K562 (cell line): Measurements from ENCODE around the gene ZNF326. TPM values are rescaled to one million over a fixed set of nuclear protein-coding genes. Genes with fewer than 3 reads are reported as not detected.

Experiments used
- AFF1 ChIP-seq, 2 experiments: fragments of 450-650 bp; IDR thresholded peaks; 2 replicates each; pipeline ENCODE4 v1.6.1; 2018; ENCODE audit warnings: mild to moderate bottlenecking in 2 of 2, low read depth in 1 of 2; ENCODE audit not compliant: partially characterized antibody in 2 of 2
- BRF2 ChIP-seq: IDR thresholded peaks from 3 replicates; pipeline ENCODE4 v1.6.1; 2011; ENCODE audit warnings: borderline replicate concordance, mild to moderate bottlenecking; ENCODE audit not compliant: insufficient read length, insufficient read depth
- CBFA2T3 ChIP-seq: fragments of 450-650 bp; IDR thresholded peaks from 2 replicates; pipeline ENCODE4 v1.6.1; 2017
- CHD1 ChIP-seq: fragments of 200-600 bp; sonication (generic); IDR thresholded peaks from one replicate; pipeline ENCODE4 v1.6.1; 2012; ENCODE audit warnings: mild to moderate bottlenecking, moderate library complexity, low read length, inconsistent platforms
- FOS ChIP-seq: IDR thresholded peaks from 3 replicates; pipeline ENCODE4 v1.6.1; 2011; ENCODE audit not compliant: insufficient read length; ENCODE audit errors: extremely low read depth
- FOXJ3 ChIP-seq: sonication (generic); formaldehyde crosslinking; IDR thresholded peaks from 2 replicates; pipeline ENCODE4 v1.4.0; 2020; ENCODE audit warnings: mild to moderate bottlenecking, missing genetic modification reagents
- HINFP ChIP-seq: fragments of 450-650 bp; conservative IDR thresholded peaks from 2 replicates; pipeline ENCODE4 v1.6.1; 2016; ENCODE audit warnings: missing genetic modification characterization, low read depth, mild to moderate bottlenecking, control low read depth, missing compliant biosample characterization
- HNRNPH1 ChIP-seq: fragments of 200-400 bp; formaldehyde crosslinking; optimal IDR thresholded peaks from 2 replicates; pipeline ENCODE3; 2017; ENCODE audit warnings: low read depth, mild to moderate bottlenecking, low read length, moderate library complexity
- HNRNPL ChIP-seq: fragments of 200-400 bp; formaldehyde crosslinking; IDR thresholded peaks from 2 replicates; pipeline ENCODE4 v1.6.1; 2017; ENCODE audit warnings: low read depth, mild to moderate bottlenecking, low read length
- NFIC ChIP-seq: fragments of 450-650 bp; IDR thresholded peaks from 2 replicates; pipeline ENCODE4 v1.6.1; 2017; ENCODE audit warnings: mild to moderate bottlenecking, inconsistent platforms
- PBX2 ChIP-seq, 2 experiments: IDR thresholded peaks in 1 of 2; conservative IDR thresholded peaks in 1 of 2; 2 replicates each; pipeline ENCODE4 v1.6.1; 2016; ENCODE audit warnings: low read depth in 2 of 2, mild to moderate bottlenecking in 1 of 2, missing compliant biosample characterization in 1 of 2, missing genetic modification characterization in 1 of 2, moderate library complexity in 1 of 2
- PHTF2 ChIP-seq: fragments of 250-450 bp; sonication (Bioruptor Pico); IDR thresholded peaks from 2 replicates; pipeline ENCODE4 v1.5.0; 2021; ENCODE audit warnings: mild to moderate bottlenecking
- POLR2AphosphoS5 ChIP-seq: IDR thresholded peaks from 2 replicates; pipeline ENCODE4 v1.6.1; 2011; ENCODE audit warnings: mild to moderate bottlenecking, low read depth, low read length, moderate library complexity; ENCODE audit not compliant: control insufficient read depth, insufficient read depth
- SMARCA4 ChIP-seq: fragments of 450-650 bp; IDR thresholded peaks from 2 replicates; pipeline ENCODE4 v1.6.1; 2016
- ZBED1 ChIP-seq: IDR thresholded peaks from 2 replicates; pipeline ENCODE4 v1.6.1; 2014
- ZBTB17 ChIP-seq: fragments of 450-650 bp; formaldehyde crosslinking; IDR thresholded peaks from 2 replicates; pipeline ENCODE4 v1.4.0; 2020; ENCODE audit warnings: mild to moderate bottlenecking
- ZNF511 ChIP-seq: sonication (generic); formaldehyde crosslinking; IDR thresholded peaks from 2 replicates; pipeline ENCODE4 v1.8.0; 2022; ENCODE audit warnings: mild to moderate bottlenecking, missing genetic modification reagents
- polyA plus RNA-seq, 8 experiments: library from polyadenylated mRNA; depleted of rRNA in 4 of 8; stranded (reverse) in 5 of 8; unstranded in 3 of 8; fragments of >200 nt; fragmentation: Nextera tagmentation in 2 of 8; fragmentation: Illumina TruSeq in 1 of 8; extraction: Ambion mirVana in 2 of 8; extraction: Trizol in 1 of 8; gene quantifications; 2 replicates each; pipeline versions ENCODE4 v1.2.1 to v1.2.3, GENCODE V29; 2011 to 2014; ENCODE audit warnings: inconsistent platforms in 1 of 8, missing spikeins in 1 of 8
- total RNA-seq, 7 experiments: library from RNA; depleted of rRNA in 6 of 7; stranded (reverse); fragments of >200 nt in 6 of 7; fragmentation: Illumina TruSeq in 2 of 7; extraction: Trizol in 2 of 7; gene quantifications; 2 replicates each; pipeline versions ENCODE4 v1.2.1 to v1.2.3, GENCODE V29; 2011 to 2021; ENCODE audit warnings: low replicate concordance in 1 of 7

The ZNF326 gene
- total and polyA plus RNA-seq, 9 of the 15 experiments (the other 6 are each of a cell fraction or from before 2014, with no cell fraction given): 7.2 to 33.2 (median 20.1) TPM

GRCh38 chr1:89945852-89946476 lies 48.9 kb upstream of the ZNF326 start (continued):
- no peak for TF ChIP-seq NFIC
- TF ChIP-seq FOS: peak; percentile 10
- no peak for TF ChIP-seq ZBTB17 (CRISPR knock-in tag)
- no peak for TF ChIP-seq CHD1
- TF ChIP-seq PHTF2 (CRISPR knock-in tag): no peak
- TF ChIP-seq SMARCA4: peak; percentile 51; the same call in 1 of the 2 replicates
- no peak for TF ChIP-seq ZBED1
- TF ChIP-seq POLR2AphosphoS5: no peak
- no peak for TF ChIP-seq PBX2 (CRISPR knock-in tag; IDR thresholded peaks at IDR 0.05; ENCODE audit: low read depth)
- no peak for TF ChIP-seq PBX2 (tag; conservative IDR thresholded peaks at IDR 0.05; ENCODE audit: low read depth)
- TF ChIP-seq ZNF511 (CRISPR knock-in tag): no peak
- TF ChIP-seq HNRNPH1: no peak
- no peak for TF ChIP-seq HINFP (tag)
- no peak for TF ChIP-seq AFF1 (IDR thresholded peaks at IDR 0.05; ENCODE audit: low read depth in 1 of 2, partially characterized antibody in 2 of 2)
- no peak for TF ChIP-seq BRF2
- TF ChIP-seq HNRNPL: no peak
- no peak for TF ChIP-seq FOXJ3 (CRISPR knock-in tag)
- peak; percentile 63 for TF ChIP-seq CBFA2T3
